Activated CD8-positive, alpha-beta memory T cell treated with anti-CD3 and anti-CD28 coated beads for 48 hours (primary cell): ENCODE results near the gene CYSRT1.

Experiments
- DNase-seq, 3 experiments: peaks; one replicate each; pipeline ENCODE4 v3.0.0-alpha.2; 2020; ENCODE audit warnings: low read depth in 2 of 3, low spot score in 2 of 3

Gene CYSRT1

DNA sequence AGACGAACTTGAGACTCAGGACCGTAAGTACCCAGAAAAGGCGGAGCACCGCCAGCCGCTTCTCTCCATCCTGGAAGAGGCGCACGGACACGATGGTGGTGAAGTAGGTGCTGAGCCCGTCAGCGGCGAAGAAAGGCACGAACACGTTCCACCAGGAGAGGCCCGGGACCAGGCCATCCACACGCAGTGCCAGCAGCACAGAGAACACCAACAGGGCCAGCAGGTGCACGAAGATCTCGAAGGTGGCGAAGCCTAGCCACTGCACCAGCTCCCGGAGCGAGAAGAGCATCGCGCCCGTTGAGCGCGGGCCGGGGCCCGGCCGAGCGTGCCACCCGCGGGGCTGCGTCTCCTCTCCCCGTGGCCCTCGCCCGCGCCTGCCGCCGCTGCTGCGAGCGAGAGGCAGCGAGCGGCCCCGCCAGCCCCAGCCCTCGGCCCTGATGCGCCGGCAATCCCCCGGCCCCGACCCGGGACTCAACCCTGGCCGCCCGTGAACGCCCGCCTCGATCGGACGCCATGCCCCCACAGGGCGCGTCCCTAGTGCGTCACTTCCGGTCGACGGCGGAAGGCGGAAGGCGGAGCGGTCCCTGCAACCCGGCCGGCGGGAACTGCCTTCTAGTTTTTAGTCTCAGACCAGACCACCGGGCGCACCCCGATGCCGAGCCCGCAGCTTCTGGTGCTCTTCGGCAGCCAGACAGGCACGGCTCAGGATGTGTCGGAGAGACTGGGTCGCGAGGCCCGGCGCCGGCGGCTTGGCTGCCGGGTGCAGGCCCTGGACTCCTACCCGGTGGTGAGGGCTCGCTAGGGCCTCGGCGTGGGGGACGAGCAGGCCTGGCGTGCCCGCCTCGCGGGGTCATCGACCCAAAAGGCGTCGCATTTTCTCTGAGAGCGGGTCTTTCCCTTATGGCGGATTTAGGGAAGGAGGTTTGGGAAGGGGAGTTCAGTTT, 19.6 kb upstream of the CYSRT1 start, which contains the start of the genes NDOR1 and TMEM203:
NDOR1 (plus strand) TSS at position 575 of the 944 bp plus-strand sequence; CDS start at position 653, 78 bp downstream.
TMEM203 (minus strand) TSS at position 523 of the 944 bp plus-strand sequence; CDS start at position 289, 234 bp downstream.
- peak; percentile 87 to 96 (median 94) for DNase-seq

DNA sequence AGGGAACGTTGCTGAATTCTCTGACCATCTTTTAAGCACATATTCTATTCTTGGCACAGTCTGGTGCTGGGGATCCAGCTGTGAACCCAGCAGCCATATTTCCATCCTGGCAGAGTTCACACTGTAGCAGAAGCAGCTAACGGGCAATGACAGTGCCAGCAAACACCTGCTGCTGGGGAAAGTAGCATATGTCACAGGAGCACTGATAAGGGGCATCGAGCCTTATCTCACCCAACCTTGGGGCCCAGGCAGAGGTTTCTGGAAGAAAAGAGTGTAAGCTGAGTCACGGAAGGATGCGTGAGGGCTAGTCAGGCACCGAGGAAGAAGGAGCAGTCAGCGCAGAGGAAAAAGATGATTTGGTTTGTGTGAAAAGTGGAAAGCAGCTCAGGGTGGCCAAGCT, 18.4 kb upstream of the CYSRT1 start:
- no peak for DNase-seq

DNA sequence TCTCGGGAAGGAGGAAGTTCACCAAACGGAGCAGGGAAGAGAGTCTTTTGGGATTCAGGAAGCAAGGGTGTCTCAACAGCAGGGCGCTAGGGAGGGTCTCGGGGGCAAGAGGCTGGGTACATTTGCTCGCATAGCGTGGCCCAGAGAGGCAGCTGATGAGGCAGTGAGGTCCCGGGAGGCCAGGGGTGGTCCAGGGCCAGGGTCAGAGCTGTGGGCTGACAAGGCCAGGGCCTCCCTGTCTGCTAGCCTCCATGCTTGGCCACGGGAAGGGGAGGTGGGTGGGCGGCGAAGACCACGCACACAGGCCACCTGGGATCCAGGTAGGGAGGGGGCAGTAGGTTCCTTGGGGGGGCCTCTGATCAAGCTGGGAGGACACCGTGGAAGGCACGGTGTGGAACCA, 13.4 kb upstream of the CYSRT1 start:
- no peak for DNase-seq

DNA sequence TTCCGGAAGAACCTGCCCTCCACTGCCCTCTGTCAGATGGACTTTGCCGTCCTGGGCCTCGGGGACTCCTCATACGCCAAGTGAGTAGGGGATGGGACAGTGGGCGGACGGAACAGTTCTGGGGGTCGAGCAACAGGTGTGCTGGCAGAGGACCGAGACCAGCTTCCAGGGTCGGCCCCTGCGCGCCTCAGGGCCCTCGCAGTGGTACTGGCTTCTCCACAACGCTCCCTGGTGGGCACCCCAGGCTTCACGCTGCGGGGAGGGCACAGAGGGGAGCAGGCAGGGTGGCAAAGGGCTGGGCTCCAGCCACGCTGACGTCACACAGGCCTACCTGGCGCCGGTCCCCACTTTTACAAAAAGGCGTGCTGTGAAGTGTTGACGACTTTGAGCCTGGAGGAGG, 12.5 kb upstream of the CYSRT1 start:
- DNase-seq = no peak

DNA sequence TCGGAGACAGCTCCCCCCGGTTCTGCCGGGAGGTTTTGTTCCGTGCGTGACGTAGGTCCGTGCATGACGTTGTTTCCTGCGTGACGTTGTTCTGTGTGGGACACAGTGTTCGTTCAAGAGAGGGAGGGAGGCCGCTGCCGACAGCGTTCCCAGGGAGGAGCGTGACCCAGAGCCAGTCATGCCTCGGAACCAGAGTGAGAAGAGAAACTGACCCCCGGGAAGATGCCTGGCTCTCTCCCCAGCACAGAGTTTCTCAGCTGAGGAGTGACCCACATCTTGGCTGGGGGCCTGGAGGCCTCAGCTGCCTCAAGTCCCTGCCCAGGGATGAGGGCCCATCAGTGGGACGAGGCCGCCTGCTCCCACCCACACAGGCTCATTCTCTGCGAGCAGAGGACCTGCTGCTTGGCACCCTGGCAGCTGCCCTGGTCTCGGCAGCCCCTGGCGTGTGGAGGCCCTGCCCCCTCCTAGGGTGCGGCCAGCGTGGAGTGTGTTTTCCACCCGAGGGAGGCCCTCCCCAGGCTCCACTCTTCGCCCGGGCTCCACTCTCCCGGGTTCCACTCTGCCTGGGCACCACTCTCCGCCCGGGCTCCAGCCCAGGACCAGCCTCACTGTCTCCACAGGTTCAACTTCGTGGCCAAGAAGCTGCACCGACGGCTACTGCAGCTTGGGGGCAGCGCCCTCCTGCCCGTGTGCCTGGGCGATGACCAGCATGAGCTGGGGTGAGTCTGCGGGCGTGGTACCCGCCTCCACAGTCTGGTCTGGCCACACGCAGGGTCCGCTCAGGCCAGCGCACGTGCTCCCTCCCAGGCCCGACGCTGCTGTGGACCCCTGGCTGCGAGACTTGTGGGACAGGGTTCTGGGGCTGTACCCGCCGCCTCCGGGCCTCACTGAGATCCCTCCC, 11.6 kb upstream of the CYSRT1 start:
- DNase-seq = no peak

DNA sequence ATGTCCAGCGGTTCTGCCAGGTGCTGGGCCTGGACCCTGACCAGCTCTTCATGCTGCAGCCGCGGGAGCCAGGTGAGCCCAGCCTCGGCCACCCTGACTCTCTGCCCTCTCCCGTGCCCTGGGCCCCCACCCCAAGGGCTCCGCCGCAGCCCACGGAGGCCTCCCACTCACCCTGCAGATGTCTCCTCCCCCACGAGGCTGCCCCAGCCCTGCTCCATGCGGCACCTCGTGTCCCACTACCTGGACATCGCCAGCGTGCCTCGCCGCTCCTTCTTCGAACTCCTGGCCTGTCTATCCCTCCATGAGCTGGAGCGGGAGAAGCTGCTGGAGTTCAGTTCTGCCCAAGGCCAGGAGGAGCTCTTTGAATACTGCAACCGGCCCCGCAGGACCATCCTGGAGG, 10.4 kb upstream of the CYSRT1 start:
- DNase-seq = no peak

DNA sequence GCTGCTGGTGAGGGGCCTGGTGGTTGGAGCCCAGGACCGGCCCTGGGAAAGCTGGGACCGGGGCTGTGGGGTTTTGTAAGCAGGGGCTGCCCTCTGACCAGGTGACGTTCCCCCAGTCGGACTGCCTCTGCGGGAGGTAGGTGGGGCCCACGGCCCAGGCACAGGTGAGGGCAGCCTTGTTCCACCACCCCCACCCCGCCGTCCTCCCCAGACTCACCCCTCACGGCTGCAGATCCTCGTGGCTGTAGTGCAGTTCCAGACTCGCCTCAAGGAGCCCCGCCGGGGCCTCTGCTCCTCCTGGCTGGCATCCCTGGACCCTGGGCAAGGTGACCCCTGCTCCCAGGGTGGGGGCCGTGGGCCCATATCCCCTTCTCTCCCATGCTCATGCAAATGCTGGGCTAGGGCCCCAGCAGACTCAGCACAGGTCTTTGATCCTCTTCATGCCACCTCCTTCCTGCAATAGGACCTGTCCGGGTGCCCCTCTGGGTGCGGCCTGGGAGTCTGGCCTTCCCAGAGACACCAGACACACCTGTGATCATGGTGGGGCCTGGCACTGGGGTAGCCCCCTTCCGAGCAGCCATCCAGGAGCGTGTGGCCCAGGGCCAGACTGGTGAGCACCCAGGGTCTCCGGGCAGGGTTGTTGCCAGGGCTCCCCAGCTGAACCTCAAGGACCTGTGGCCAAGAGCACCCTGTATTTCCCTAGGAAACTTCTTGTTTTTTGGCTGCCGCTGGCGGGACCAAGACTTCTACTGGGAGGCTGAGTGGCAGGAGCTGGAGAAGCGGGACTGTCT, 9.6 kb upstream of the CYSRT1 start:
- DNase-seq = no peak

DNA sequence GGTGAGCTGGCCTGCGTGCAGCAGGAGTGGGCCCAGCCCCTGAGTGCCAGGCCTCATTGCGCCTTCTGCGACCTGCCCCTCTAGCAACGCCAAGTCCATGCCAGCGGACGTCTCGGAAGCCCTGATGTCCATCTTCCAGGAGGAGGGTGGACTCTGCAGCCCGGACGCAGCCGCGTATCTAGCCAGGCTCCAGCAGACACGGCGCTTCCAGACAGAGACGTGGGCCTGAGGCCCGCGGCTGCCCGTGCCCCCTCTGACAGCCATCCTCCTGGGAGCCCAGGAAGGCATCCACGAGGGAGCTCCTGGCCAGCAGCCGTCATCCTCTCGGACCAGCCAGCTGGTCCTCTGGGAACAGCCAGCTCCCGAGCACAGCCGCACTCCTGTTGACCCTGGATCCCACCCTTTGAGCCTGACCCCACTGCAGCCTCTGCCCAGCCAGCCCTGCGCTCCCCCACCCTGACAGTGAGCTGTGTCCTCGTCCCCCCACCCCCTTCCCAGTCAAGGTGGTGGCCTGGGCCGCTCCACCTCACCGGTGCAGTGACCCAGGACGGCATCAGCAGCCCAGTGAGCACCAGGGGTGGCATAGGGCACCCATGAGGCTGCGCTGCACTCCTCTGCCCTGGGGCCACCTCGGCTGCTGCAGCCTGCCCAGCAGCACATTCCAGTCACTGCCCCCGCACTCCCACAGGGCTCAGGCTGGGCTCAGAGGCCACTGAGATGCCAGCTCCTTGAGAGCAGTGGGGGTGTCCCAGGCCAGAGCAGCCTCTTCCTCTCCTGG, 8.6 kb upstream of the CYSRT1 start:
- no peak for DNase-seq

DNA sequence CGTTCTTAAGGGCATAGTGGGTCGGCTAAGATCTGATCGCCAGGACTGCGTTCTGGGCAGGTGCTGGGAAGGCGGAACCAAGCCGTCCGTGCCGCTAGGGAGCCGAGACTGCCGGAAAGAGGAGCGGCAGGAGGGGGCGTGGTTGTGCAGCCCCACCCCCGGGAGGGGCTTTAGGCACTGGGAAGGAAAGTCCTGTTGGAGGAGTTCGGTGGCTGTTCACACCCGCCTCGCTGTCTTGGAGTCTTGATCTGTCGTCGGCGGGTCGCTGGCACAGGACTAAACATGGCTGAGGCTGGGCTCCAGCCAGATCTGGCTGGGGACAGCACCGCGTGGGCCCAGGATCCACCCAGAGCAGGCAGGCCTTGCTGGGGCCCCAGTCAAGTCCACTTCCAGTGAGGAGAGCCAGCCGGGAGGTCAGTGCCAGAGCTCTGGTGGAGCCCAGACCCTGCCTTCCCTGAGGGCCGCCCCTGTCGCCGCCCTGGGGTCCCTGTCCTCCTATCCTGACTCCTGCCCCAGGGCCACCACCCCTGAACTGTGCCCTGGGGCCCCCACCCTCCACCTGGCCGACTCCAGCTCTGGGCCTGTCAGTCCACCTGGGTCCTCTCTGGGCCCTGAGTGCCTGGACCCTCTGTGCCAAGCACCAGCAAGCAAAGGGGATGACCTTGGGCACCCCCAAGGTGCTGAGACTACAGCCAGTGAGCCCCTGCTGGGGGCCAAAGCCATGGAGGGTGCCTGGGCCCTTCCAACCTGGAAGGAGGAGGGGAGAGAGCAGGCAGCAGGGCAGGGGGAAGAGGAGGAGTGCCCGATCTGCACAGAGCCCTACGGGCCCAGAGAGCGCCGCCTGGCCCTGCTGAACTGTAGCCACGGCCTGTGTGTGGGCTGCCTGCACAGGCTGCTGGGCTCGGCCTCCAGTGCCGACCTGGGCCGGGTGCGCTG, 7.4 kb upstream of the CYSRT1 start:
- DNase-seq = no peak

DNA sequence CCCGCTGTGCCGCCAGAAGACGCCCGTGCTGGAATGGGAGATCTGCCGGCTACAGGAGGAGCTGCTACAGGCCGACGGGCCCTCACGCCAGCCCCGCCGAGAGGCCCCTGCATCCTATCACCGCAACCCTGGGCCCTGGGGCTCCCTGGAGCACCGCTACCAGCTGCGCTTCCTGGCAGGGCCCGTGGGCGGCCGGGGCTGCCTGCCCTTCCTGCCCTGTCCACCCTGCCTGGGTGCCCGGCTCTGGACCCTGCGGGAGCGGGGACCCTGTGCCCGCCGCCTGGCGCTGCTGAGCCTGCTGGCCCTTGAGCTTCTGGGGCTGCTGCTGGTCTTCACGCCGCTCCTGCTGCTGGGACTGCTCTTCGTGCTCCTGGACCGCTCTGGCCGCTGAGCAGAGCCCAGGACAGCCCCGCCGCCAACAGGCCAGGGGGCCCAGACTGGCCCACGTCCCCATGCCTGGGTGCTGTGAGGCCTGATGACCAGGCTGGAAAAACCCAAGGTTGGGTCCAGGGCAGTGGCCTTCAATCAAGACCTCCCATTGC, 6.7 kb upstream of the CYSRT1 start:
- no peak for DNase-seq

DNA sequence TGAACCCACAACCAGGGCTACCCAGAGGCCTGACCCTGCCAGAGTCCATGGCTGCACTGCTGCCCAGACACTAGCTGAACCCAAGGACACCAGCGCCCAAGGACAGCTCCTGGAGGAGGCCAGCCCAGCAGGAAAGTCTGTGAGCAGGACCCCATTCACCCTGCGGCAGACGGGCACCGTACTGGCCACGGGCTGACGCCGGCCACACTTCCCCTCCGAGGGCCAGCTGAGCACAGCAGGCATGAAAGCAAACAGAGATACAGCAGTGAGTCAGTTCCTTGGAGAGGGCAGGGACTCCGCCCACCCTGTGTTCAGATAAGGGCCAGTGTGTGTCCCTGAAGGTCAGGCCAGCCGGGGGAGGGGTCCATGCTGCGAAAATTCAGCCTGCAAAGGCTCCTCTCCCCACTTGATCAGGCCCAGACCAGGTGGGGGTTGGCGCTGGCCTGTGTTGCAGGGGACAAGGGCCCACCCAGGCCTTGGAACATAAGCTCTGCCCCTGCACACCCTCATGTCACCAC, 6.2 kb upstream of the CYSRT1 start:
- DNase-seq = no peak

DNA sequence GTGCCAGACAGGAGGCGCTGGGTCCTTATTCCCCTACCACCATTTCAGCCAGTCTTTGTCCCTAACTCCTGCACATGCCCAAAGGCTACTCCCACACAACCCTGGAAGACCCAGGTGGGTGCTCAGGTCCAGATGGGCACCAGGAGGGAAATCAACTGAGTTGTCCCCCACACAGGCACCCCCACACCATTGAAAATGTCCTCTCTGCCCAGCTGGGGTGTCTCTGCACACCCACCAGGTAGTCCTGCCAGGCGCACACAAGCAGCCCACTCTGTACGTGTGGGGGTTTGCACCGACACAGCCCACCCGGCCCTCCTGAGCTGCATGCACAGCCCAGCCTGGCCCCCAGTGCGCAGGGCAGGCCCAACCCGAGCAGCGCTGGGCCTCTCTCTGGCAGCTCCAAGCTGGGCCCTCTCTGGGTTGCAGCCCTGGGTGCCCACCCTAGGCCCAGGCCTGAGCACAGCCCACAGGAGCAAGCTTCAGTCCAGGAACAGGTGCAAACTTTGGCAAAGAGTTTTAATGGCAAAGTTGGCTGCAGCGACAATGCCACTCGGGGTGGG, 5.1 kb upstream of the CYSRT1 start:
- no peak for DNase-seq

DNA sequence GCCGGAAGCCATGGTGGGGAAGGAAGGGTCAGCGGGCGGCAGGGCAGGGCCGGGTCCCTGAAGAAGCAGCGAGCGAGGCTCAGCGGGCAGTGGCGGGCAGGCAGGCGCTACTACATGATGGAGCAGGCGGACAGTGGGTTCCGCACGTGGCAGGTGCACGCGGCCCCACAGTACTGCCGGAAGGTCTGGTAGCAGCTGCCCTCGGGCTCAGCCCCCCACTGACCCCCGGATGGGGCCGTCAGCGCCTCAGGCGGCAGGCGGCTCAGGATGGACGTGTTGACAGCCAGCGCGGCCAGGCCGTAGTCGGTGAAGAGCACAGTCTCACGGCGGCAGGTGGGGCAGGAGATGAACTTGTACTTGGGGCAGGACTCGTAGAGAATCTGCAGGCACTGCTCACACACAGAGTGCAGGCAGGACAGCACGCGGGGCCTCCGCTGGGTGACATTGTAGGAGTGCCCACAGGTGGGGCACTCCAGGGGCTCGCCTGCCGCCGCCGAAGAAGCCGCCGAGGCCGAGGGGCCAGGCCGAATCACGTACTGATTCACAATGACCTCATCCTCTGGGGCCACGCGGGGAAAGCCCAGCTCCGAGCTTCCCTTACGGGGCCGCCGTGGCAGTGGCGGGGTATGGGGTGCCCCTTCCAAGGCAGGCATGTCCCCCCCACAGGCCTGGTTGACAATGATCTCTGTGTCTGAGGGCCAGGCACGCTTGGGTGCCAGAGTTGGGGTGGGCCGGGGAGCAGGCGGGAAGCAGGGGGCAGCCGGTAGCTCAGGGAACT, 4.5 kb upstream of the CYSRT1 start:
- DNase-seq = no peak

DNA sequence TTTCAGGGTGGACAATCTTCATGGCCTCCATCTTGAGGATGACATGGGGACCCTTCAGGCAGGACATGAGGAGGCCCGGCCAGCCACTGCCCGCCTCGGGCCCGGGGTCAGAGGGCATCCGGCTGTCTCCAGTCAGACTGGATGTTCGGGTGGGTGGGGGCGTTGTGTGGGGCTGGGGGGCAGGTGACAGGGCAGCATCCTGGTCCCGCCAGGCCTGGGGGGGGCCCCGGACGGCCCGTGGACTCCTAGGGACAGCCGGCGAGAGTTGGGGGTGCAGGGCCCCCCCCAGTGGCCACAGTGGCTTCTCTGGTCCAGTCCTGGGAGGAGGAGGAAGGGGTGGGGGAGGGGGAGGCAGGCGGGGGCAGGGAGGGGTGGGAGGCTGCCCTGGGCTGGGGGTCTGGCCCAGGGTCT, 3.9 kb upstream of the CYSRT1 start:
- no peak for DNase-seq

DNA sequence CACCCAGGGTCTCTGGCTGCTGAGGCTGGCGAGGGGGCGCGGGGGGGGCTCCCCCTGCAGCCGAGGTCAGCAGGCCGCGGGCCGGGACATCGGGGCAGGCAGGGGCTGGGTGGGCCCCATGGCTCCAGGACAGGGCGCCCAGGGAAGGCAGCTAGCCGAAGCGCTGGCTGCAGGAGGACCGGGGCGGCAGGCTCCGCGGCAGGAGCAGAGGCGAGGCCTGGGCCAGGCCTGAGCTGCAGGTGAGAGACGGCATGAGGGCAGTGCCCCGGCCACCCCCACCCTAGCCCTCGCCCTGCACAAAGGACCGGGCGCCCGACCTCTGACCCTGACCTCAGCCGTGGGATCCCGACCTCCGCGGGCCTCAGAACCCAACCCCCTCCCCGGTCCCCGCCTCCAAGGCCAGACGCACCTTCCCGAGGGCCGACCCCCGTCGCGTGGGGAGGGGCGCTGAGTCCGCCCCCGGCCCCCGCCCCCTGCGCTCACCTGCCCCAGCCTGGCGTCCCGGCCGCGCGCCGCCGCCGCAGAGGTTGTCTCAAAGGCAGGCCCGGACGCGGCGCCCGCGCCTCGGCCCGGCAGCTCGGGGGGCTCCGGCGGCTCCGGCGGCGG, 3.4 kb upstream of the CYSRT1 start:
- DNase-seq = no peak

DNA sequence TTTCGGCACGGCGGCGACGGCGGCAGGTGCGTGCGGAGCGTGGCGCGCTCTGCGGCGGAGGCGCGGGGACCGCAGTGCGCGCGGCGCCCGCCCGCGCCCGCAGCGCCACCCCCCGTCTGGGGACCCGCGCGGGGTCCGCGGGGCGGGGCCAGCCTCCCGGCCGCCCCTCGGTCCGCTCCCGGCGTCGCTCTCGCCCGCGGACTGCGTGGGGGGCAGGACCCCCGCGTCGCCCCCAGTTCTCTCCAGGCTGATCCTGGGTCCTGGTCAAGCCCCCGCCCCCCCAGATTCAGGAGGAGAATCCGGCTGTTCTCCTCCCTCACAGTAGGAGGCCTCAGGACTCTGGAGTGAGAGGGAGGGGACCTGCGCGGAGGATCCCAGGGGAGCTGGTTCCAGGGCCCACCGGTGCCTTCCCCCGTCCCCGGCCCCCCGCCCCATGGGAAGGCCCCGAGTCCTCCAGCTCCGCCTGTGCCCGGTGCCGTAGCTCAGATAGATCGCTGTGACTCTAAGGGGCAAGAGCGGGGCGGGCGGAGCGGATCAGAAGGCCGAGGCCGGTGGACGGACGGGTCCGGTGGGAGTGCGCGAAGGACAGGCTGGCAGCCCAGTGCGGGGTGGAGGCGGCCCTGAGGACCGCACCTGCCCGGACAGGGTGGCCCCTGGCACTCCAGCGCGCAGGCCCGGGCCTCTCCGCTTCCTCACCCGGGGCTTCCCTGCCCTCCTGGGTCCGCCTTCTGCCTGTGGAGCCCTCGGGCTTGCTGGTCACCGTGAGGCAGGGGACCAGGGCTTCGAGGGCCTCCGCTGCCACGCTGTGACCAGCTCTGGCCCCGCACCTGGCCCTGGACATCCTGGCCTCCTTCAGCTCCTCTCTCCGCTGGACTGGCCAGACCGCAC, 2.5 kb upstream of the CYSRT1 start, which contains the start of gene RNF208:
RNF208 (minus strand) TSS at position 51 of the 888 bp plus-strand sequence. CDS start 1,028 bp downstream, outside the sequence.
- DNase-seq = no peak
